HepG2 (cell line): ENCODE data around the gene SPRED2. TPM values are rescaled to one million over a fixed set of nuclear protein-coding genes. Genes with fewer than 3 reads are reported as not detected.
A peak's percentile ranks its signal among the peaks of the same experiment; 100 is the strongest.

Experiments used
- ATAC-seq: fragments of 200-7000 bp; cut with Tn5 transposase; 3 replicates; pipeline ENCODE4 v1.9.1; 2020; ENCODE audit warnings: mild to moderate bottlenecking, moderate library complexity
- BruUV-seq: library from RNA; stranded (reverse); fragments of 400-500 nt; replicated peaks from 2 replicates; lab custom pipeline; 2021; lab: Mats Ljungman, UMichigan
- CTCF ChIA-PET: fragments of 300-600 bp; formaldehyde crosslinking; extraction: SDS; loops from one replicate; lab custom pipeline; 2021; ENCODE audit warnings: low total read pairs, inconsistent platforms, low intra/inter-chr PET ratio; lab: Yijun Ruan, JAX
- POLR2A ChIA-PET: fragments of 350-600 bp; sonication (Branson Sonifier 250); formaldehyde crosslinking; loops from one replicate; lab custom pipeline; 2020; ENCODE audit warnings: antibody characterized with exemption, inconsistent platforms; lab: Yijun Ruan, JAX
- DNase-seq: peaks from one replicate; pipeline ENCODE4 v3.0.0-alpha.2; 2015; ENCODE audit warnings: low spot score
- FAIRE-seq: peaks from 3 replicates; lab custom pipeline; 2011; peaks lifted over from hg19 to GRCh38; lab: Jason Lieb, UNC
- H2AFZ ChIP-seq: one replicate; pipeline ENCODE4 v1.6.1; 2011; ENCODE audit warnings: low read length, inconsistent platforms
- H3K27ac ChIP-seq: fragments of 300-600 bp; 3 replicates; pipeline ENCODE4 v1.8.0; 2011; ENCODE audit warnings: mixed run types, mild to moderate bottlenecking, mixed read lengths, low read length, inconsistent platforms; ENCODE audit not compliant: insufficient read depth; ENCODE audit errors: extremely low read length
- H3K27me3 ChIP-seq, 2 experiments: fragments of 200-600 bp in 1 of 2; 2 replicates in 1 of 2; 3 replicates in 1 of 2; pipeline versions ENCODE4 v1.6.0 to v1.8.0; 2011; ENCODE audit warnings: low read length in 2 of 2, mild to moderate bottlenecking in 2 of 2, moderate library complexity in 2 of 2, inconsistent platforms in 1 of 2; ENCODE audit not compliant: insufficient read depth in 2 of 2, control insufficient read depth in 1 of 2
- H3K36me3 ChIP-seq, 2 experiments: fragments of 200-600 bp in 1 of 2; replicated peaks in 1 of 2; 2 replicates in 1 of 2; 3 replicates in 1 of 2; pipeline versions ENCODE4 v1.5.1 to v1.8.0; 2011; ENCODE audit warnings: low read length in 2 of 2, inconsistent platforms in 1 of 2; ENCODE audit not compliant: insufficient read depth in 2 of 2, control insufficient read depth in 1 of 2
- H3K4me1 ChIP-seq: 2 replicates; pipeline ENCODE4 v1.5.1; 2012; ENCODE audit warnings: low read length, inconsistent platforms; ENCODE audit not compliant: insufficient read depth
- H3K4me2 ChIP-seq: 2 replicates; pipeline ENCODE4 v1.6.0; 2011; ENCODE audit warnings: low read depth, low read length, inconsistent platforms
- H3K4me3 ChIP-seq, 3 experiments: fragments of 200-600 bp in 1 of 3; sonication (generic), shearing (Covaris generic) in 1 of 3; replicated peaks in 1 of 3; 2 replicates each; pipeline ENCODE4 v1.5.1; 2011 to 2016; ENCODE audit warnings: low read length in 3 of 3, inconsistent platforms in 2 of 3, low read depth in 2 of 3, mild to moderate bottlenecking in 2 of 3, control low read depth in 1 of 3, mixed read lengths in 1 of 3; ENCODE audit not compliant: insufficient read depth in 1 of 3
- H3K79me2 ChIP-seq: one replicate; pipeline ENCODE4 v1.6.1; 2011; ENCODE audit warnings: low read length, inconsistent platforms; ENCODE audit not compliant: insufficient read depth
- H3K9ac ChIP-seq: 2 replicates; pipeline ENCODE4 v1.6.0; 2011; ENCODE audit warnings: mild to moderate bottlenecking, low read depth, low read length, inconsistent platforms; ENCODE audit not compliant: insufficient read depth
- H3K9me3 ChIP-seq: 2 replicates; pipeline ENCODE4 v1.5.1; 2012; ENCODE audit warnings: mild to moderate bottlenecking, low read length
- H4K20me1 ChIP-seq: 2 replicates; pipeline ENCODE4 v1.6.0; 2011; ENCODE audit warnings: inconsistent platforms, mild to moderate bottlenecking, low read length, moderate library complexity; ENCODE audit not compliant: insufficient read depth
- DNMT1 ChIP-seq: sonication (generic); formaldehyde crosslinking; IDR thresholded peaks from 2 replicates; pipeline ENCODE4 v1.5.1; 2020; ENCODE audit warnings: mild to moderate bottlenecking, missing genetic modification reagents
- FOXM1 ChIP-seq: sonication (generic); formaldehyde crosslinking; IDR thresholded peaks from 2 replicates; pipeline ENCODE4 v1.5.0; 2020; ENCODE audit warnings: missing genetic modification reagents
- ISX ChIP-seq: sonication (generic); formaldehyde crosslinking; conservative IDR thresholded peaks from 2 replicates; pipeline ENCODE4 v1.5.0; 2020; ENCODE audit warnings: missing genetic modification reagents
- MAFF ChIP-seq: IDR thresholded peaks from 2 replicates; pipeline ENCODE4 v1.6.1; 2011; ENCODE audit warnings: low read depth, low read length, improper control_type of control experiment
- MAFK ChIP-seq, 2 experiments: IDR thresholded peaks in 1 of 2; conservative IDR thresholded peaks in 1 of 2; 2 replicates each; pipeline ENCODE4 v1.6.1; 2011; ENCODE audit warnings: improper control_type of control experiment in 2 of 2, low read length in 2 of 2
- RXRA ChIP-seq: sonication (generic); formaldehyde crosslinking; IDR thresholded peaks from 2 replicates; pipeline ENCODE4 v1.5.1; 2020; ENCODE audit warnings: missing genetic modification reagents
- TGIF2 ChIP-seq: IDR thresholded peaks from 2 replicates; pipeline ENCODE4 v1.6.1; 2016; ENCODE audit warnings: control low read depth, missing compliant biosample characterization
- TIGD3 ChIP-seq: sonication (generic); formaldehyde crosslinking; IDR thresholded peaks from 2 replicates; pipeline ENCODE4 v1.5.1; 2020; ENCODE audit warnings: mild to moderate bottlenecking, missing genetic modification reagents, borderline replicate concordance
- YY1 ChIP-seq: IDR thresholded peaks from 2 replicates; pipeline ENCODE4 v1.6.1; 2011; ENCODE audit warnings: low read length, low read depth, moderate library complexity, mild to moderate bottlenecking; ENCODE audit not compliant: insufficient read depth, insufficient replicate concordance
- ZNF230 ChIP-seq: sonication (generic); formaldehyde crosslinking; IDR thresholded peaks from 2 replicates; pipeline ENCODE4 v1.4.0; 2020; ENCODE audit warnings: mild to moderate bottlenecking, missing genetic modification reagents
- ZNF740 ChIP-seq: sonication (generic); formaldehyde crosslinking; IDR thresholded peaks from 2 replicates; pipeline ENCODE4 v1.4.0; 2020; ENCODE audit warnings: missing genetic modification reagents
- ZNF792 ChIP-seq: IDR thresholded peaks from 2 replicates; pipeline ENCODE4 v1.6.1; 2016
- ZNF83 ChIP-seq: sonication (generic); formaldehyde crosslinking; IDR thresholded peaks from 2 replicates; pipeline ENCODE4 v1.4.0; 2020; ENCODE audit warnings: missing genetic modification reagents, mild to moderate bottlenecking, borderline replicate concordance
- WGBS: methylation state at CpG from one replicate; pipeline ENCODE4 v1.1.6; 2017; ENCODE audit warnings: low lambda C conversion rate; 5-methylcytosine and 5-hydroxymethylcytosine counted together
- in situ Hi-C: cut with HindIII; loops from 2 replicates; pipeline ENCODE4 v1.10.0; 2017; ENCODE audit warnings: low pct_unique_long_range_greater_than_20kb; ENCODE audit not compliant: extremely low pct_ligation_motif_present
- intact Hi-C: fragments of 100-400 bp; cut with micrococcal nuclease; formaldehyde crosslinking; loops from one replicate; pipeline ENCODE4 v1.10.0; 2022; ENCODE audit not compliant: unreplicated experiment
- polyA plus RNA-seq, 8 experiments: library from polyadenylated mRNA; depleted of rRNA in 3 of 8; stranded (reverse) in 7 of 8; unstranded in 1 of 8; fragments of >200 nt; fragmentation: Illumina TruSeq in 4 of 8; extraction: Trizol in 4 of 8; gene quantifications; 2 replicates each; pipeline versions ENCODE4 v1.2.1 to v1.2.3, GENCODE V29; 2011 to 2016; ENCODE audit warnings: low read depth in 4 of 8, missing spikeins in 1 of 8, mixed read lengths in 1 of 8; ENCODE audit not compliant: insufficient read depth in 1 of 8
- total RNA-seq, 5 experiments: library from RNA; depleted of rRNA; stranded (reverse); fragments of >200 nt; fragmentation: Illumina TruSeq; extraction: Trizol; gene quantifications; 2 replicates each; pipeline ENCODE4 v1.2.3, GENCODE V29; 2016; ENCODE audit warnings: low read depth in 1 of 5
- TF ChIP-seq, protein P1 (sequence below): fragments of 450-650 bp; IDR thresholded peaks from 2 replicates; pipeline ENCODE4 v1.6.1; 2016
- TF ChIP-seq, protein P2 (sequence below): sonication (generic); formaldehyde crosslinking; IDR thresholded peaks from 2 replicates; pipeline ENCODE4 v1.5.0; 2020; ENCODE audit warnings: missing genetic modification reagents, mild to moderate bottlenecking, borderline replicate concordance
- TF ChIP-seq, protein P3 (sequence below): sonication (generic); formaldehyde crosslinking; IDR thresholded peaks from 2 replicates; pipeline ENCODE4 v1.4.0; 2020; ENCODE audit warnings: missing genetic modification reagents

Gene SPRED2
- total and polyA plus RNA-seq, 2 of the 13 experiments (the other 11 are each of a cell fraction or from before 2014, with no cell fraction given), result 13.0 to 37.0 TPM

GRCh38 chr2:65476778-65477177 lies 44.4 kb upstream of the SPRED2 start:
- Histone ChIP-seq H2AFZ (no peak overlapping the region), H3K9me3 (no peaks in the 10 kb centered on the region), H3K36me3 (no peaks in the 10 kb centered on the region), H3K27ac (no peak overlapping the region), H3K79me2 (no peaks in the 10 kb centered on the region), H3K4me3 (no peak overlapping the region), H4K20me1 (no peaks in the 10 kb centered on the region), H3K4me1 (no peaks in the 10 kb centered on the region), H3K27me3 (no peaks in the 10 kb centered on the region), H3K9ac (no peak overlapping the region), H3K4me2 (no peak overlapping the region)
- in situ Hi-C loops, result no loop called here
- BruUV-seq, result no TSS peak
- ChIA-PET POLR2A (no interaction called here), CTCF (no interaction called here)
- no peak for DNase-seq
- 95% methylated on average over 9 of the region's 9 CpGs for WGBS
- TF ChIP-seq, protein P1, sequence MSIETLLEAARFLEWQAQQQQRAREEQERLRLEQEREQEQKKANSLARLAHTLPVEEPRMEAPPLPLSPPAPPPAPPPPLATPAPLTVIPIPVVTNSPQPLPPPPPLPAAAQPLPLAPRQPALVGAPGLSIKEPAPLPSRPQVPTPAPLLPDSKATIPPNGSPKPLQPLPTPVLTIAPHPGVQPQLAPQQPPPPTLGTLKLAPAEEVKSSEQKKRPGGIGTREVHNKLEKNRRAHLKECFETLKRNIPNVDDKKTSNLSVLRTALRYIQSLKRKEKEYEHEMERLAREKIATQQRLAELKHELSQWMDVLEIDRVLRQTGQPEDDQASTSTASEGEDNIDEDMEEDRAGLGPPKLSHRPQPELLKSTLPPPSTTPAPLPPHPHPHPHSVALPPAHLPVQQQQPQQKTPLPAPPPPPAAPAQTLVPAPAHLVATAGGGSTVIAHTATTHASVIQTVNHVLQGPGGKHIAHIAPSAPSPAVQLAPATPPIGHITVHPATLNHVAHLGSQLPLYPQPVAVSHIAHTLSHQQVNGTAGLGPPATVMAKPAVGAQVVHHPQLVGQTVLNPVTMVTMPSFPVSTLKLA, result no peak
- TF ChIP-seq MAFK (conservative IDR thresholded peaks at IDR 0.05 in 1 of 2, IDR thresholded peaks at IDR 0.05 in 1 of 2; ENCODE audit: low read length in 2 of 2), result peak in 1 of 2 experiments; percentile 66; a peak in 2 of 4 replicates
- peak; percentile 22; the same call in 1 of the 2 replicates for TF ChIP-seq MAFF
- intact Hi-C loops, result no loop called here
- no peak for ATAC-seq
- FAIRE-seq, result no peak

- no peak for ATAC-seq
- CTCF ChIA-PET, result no interaction called here
- H2AFZ ChIP-seq, result no peak overlapping the region
- no peak overlapping the region for H3K4me2 ChIP-seq
- no peaks in the 10 kb centered on the region for H3K27me3 ChIP-seq
- POLR2A ChIA-PET, result no interaction called here
- no peak for FAIRE-seq
- no peak overlapping the region for H3K4me3 ChIP-seq
- H3K9me3 ChIP-seq, result no peaks in the 10 kb centered on the region
- no peak for DNase-seq
- no peaks in the 10 kb centered on the region for H3K79me2 ChIP-seq
- H3K4me1 ChIP-seq, result no peaks in the 10 kb centered on the region
- WGBS, result 39% methylated on average over 1 of the region's 1 CpG
- H4K20me1 ChIP-seq, result no peaks in the 10 kb centered on the region
- intact Hi-C loops (no loop called here), in situ Hi-C loops (no loop called here)
- H3K9ac ChIP-seq, result no peak overlapping the region
- no peaks in the 10 kb centered on the region for H3K36me3 ChIP-seq
- H3K27ac ChIP-seq, result no peak overlapping the region
- no TSS peak for BruUV-seq
- no peak for TF ChIP-seq ZNF83 (CRISPR knock-in tag)
- no peak for TF ChIP-seq ZNF230 (CRISPR knock-in tag)
- no peak for TF ChIP-seq ZNF740 (CRISPR knock-in tag)
- no peak for TF ChIP-seq TGIF2 (CRISPR knock-in tag)
- TF ChIP-seq, protein P2, sequence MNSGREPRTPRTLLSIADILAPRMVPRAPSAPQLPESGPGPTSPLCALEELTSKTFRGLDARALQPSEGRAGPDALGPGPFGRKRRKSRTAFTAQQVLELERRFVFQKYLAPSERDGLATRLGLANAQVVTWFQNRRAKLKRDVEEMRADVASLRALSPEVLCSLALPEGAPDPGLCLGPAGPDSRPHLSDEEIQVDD, result no peak
- no peak for TF ChIP-seq FOXM1
- TF ChIP-seq YY1, result no peak
- no peak for TF ChIP-seq ZNF792 (CRISPR knock-in tag)
- no peak for TF ChIP-seq TIGD3 (CRISPR knock-in tag)
- TF ChIP-seq RXRA, result no peak
- TF ChIP-seq, protein P3, sequence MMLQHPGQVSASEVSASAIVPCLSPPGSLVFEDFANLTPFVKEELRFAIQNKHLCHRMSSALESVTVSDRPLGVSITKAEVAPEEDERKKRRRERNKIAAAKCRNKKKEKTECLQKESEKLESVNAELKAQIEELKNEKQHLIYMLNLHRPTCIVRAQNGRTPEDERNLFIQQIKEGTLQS (CRISPR knock-in tag), result no peak
- no peak for TF ChIP-seq ISX (CRISPR knock-in tag)
- TF ChIP-seq DNMT1 (CRISPR knock-in tag), result no peak
Observed at GRCh38 chr2:65475000-65475399, 42.6 kb upstream of the SPRED2 start.
